Kidney (tissue), 14 donors: ENCODE results near the gene MMP27. TPM values are rescaled to one million over a fixed set of nuclear protein-coding genes. Genes with fewer than 3 reads are reported as not detected.
"Not testable (repeated sequence)": the region's sequence is repeated elsewhere in the genome, so short reads cannot be mapped to it uniquely, and the experiment has no call there.

Source experiments
- DNase-seq, 5 donors: peaks; one replicate each; pipeline ENCODE4 v3.0.0-alpha.2; 2013 to 2020
- FAIRE-seq: peaks from 2 replicates; lab custom pipeline; 2012; peaks lifted over from hg19 to GRCh38; lab: Jason Lieb, UNC
- H3K27ac ChIP-seq, 2 donors: one replicate each; pipeline ENCODE4 v1.7.0; 2013; ENCODE audit warnings: low read depth in 2 of 2, low read length in 2 of 2, inconsistent platforms in 1 of 2
- H3K27me3 ChIP-seq: one replicate; pipeline ENCODE4 v1.7.1; 2013; ENCODE audit warnings: low read length, inconsistent platforms; ENCODE audit not compliant: control insufficient read depth, insufficient read depth
- H3K36me3 ChIP-seq, 3 donors: one replicate each; pipeline versions ENCODE4 v1.7.0 to v1.7.1; 2013; ENCODE audit warnings: low read length in 3 of 3, control low read depth in 1 of 3, inconsistent platforms in 1 of 3; ENCODE audit not compliant: insufficient read depth in 3 of 3, control insufficient read depth in 2 of 3
- H3K4me1 ChIP-seq, 3 donors: one replicate each; pipeline versions ENCODE4 v1.7.0 to v1.7.1; 2013; ENCODE audit warnings: low read length in 3 of 3, inconsistent platforms in 1 of 3, low read depth in 1 of 3; ENCODE audit not compliant: control insufficient read depth in 2 of 3, insufficient read depth in 2 of 3
- H3K4me3 ChIP-seq, 3 donors: one replicate each; pipeline versions ENCODE4 v1.7.0 to v1.8.1; 2013; ENCODE audit warnings: low read length in 3 of 3, control low read depth in 1 of 3, inconsistent platforms in 1 of 3
- H3K9ac ChIP-seq, 3 donors: one replicate each; pipeline versions ENCODE4 v1.7.0 to v1.7.1; 2013; ENCODE audit warnings: low read length in 3 of 3, control low read depth in 1 of 3, inconsistent platforms in 1 of 3
- H3K9me3 ChIP-seq, 3 donors: one replicate each; pipeline versions ENCODE4 v1.7.0 to v1.7.1; 2013; ENCODE audit warnings: low read length in 3 of 3, control low read depth in 1 of 3, inconsistent platforms in 1 of 3; ENCODE audit not compliant: control insufficient read depth in 2 of 3, insufficient read depth in 1 of 3
- intact Hi-C: fragments of 100-400 bp; cut with DNase I; formaldehyde crosslinking; loops from one replicate; pipeline ENCODE4 v1.11.1; 2022
- polyA plus RNA-seq: library from polyadenylated mRNA; stranded (reverse); fragments of 350-450 nt; fragmentation: Illumina TruSeq; extraction: RNeasy Lipid Tissue Mini Kit (QIAGEN cat#74804); gene quantifications from one replicate; pipeline ENCODE4 v1.2.3, GENCODE V29; 2014; ENCODE audit warnings: low read depth, low replicate concordance; ENCODE audit not compliant: insufficient read depth
- total RNA-seq: library from RNA; stranded (reverse); fragmentation: NEBNext Ultra II Directional; extraction: Animal tissue kit (Norgen Biotek cat#: 25700); gene quantifications from one replicate; pipeline ENCODE4 v1.2.1, GENCODE V29; 2021
- TF ChIP-seq, protein P1 (sequence below): IDR thresholded peaks from 3 replicates; pipeline ENCODE4 v1.5.1; 2012; ENCODE audit warnings: mild to moderate bottlenecking, moderate library complexity, borderline replicate concordance; ENCODE audit not compliant: insufficient read depth; ENCODE audit errors: extremely low read depth
- donor health status: control.
- donor health status: control.
- donor health status: control.
- donor health status: control.
- donor health status: control.
- donor health status: DM: yes; HTN: yes; CAD: no.
- donor health status: Normal renal cell carcinoma (clear cell type).

MMP27 gene
- total and polyA plus RNA-seq, 2 donors from 2014 or later: not detected

DNA sequence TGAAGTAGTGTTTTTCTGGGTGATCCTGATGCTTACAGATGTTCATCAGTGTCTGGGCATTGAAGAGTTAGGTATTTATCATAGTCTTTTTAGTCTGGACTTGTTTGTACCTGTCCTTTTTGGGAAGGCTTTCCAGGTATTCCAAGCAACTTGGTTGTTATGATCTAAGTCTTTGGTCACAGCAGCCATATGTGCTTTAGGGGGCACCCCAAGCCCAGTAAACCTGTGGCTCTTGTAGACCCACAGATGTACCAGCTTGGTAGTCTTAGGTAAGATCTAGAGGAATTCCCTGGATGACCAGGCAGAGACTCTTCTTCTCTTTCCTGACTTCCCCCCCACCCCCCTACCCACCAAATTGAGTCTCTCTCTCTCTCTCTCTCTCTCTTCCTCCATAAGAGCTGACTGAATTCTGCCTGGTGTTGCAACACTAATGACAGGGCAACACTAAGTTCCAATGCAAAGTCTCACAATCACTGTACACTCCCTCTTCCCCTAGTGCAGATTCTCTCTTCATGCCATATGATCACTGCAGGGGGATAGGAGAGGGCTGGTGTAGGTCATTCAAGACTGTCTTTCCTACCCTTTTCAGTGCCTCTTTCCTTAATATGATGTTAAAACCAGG is 43.6 kb upstream of the MMP27 start:
- Histone ChIP-seq H3K27ac (no peak overlapping the region), H3K9me3 (no peaks in the 10 kb centered on the region), H3K4me3 (no peak overlapping the region), H3K9ac (no peak overlapping the region), H3K27me3 (no peaks in the 10 kb centered on the region), H3K36me3 (no peaks in the 10 kb centered on the region), H3K4me1 (no peaks in the 10 kb centered on the region)
- intact Hi-C loops: no loop called here
- TF ChIP-seq, protein P1, sequence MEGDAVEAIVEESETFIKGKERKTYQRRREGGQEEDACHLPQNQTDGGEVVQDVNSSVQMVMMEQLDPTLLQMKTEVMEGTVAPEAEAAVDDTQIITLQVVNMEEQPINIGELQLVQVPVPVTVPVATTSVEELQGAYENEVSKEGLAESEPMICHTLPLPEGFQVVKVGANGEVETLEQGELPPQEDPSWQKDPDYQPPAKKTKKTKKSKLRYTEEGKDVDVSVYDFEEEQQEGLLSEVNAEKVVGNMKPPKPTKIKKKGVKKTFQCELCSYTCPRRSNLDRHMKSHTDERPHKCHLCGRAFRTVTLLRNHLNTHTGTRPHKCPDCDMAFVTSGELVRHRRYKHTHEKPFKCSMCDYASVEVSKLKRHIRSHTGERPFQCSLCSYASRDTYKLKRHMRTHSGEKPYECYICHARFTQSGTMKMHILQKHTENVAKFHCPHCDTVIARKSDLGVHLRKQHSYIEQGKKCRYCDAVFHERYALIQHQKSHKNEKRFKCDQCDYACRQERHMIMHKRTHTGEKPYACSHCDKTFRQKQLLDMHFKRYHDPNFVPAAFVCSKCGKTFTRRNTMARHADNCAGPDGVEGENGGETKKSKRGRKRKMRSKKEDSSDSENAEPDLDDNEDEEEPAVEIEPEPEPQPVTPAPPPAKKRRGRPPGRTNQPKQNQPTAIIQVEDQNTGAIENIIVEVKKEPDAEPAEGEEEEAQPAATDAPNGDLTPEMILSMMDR: no peak
- DNase-seq (no peak), FAIRE-seq (no peak)

DNA sequence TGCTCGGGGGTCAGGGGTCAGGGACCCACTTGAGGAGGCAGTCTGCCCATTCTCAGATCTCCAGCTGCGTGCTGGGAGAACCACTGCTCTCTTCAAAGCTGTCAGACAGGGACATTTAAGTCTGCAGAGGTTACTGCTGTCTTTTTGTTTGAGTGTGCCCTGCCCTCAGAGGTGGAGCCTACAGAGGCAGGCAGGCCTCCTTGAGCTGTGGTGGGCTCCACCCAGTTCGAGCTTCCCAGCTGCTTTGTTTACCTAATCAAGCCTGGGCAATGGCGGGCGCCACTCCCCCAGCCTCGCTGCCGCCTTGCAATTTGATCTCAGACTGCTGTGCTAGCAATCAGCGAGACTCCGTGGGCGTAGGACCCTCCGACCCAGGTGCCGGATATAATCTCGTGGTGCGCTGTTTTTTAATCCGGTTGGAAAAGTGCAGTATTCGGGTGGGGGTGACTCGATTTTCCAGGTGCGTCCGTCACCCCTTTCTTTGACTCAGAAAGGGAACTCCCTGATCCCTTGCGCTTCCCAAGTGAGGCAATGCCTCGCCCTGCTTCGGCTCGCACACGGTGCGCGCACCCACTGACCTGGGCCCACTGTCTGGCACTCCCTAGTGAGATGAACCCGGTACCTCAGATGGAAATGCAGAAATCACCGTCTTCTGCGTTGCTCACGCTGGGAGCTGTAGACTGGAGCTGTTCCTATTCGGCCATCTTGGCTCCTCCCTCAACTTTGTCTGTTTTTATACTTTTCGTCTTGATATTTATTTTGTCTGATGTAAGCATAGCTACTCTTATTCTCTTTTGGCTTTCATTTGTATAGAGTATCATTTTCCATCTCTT is 41.4 kb upstream of the MMP27 start:
- H3K4me1 ChIP-seq, H3K9ac ChIP-seq, H3K9me3 ChIP-seq, intact Hi-C loops, H3K36me3 ChIP-seq, H3K27ac ChIP-seq, H3K4me3 ChIP-seq, FAIRE-seq, H3K27me3 ChIP-seq: not testable (repeated sequence)
- DNase-seq: peak in 1 of 5 donors; percentile 23

DNA sequence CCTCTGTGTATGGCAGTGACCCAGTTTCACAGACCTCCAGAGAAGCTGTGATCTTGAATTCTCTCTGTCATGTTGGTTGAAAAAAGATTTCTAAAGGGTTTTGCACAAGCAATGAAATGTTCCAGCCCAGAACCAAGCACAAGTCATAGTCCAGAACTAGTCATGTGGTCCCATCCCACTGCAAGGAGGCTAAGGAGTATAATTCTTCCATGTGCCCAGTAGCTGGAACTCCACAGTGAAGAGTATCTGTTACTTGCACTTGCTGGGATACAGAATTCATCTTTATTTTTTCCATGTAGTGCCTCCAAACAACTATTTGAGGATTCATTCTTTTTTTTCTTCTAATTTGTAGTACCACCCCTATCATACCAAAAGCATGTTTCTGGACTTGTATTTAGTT is 29.1 kb upstream of the MMP27 start:
- TF ChIP-seq, protein P1: no peak
- DNase-seq (no peak), FAIRE-seq (no peak)
- Histone ChIP-seq H3K9ac (no peak overlapping the region), H3K4me3 (no peak overlapping the region), H3K27ac (no peak overlapping the region), H3K9me3 (no peaks in the 10 kb centered on the region), H3K4me1 (no peaks in the 10 kb centered on the region), H3K36me3 (no peaks in the 10 kb centered on the region), H3K27me3 (no peaks in the 10 kb centered on the region)
- intact Hi-C loops: no loop called here

DNA sequence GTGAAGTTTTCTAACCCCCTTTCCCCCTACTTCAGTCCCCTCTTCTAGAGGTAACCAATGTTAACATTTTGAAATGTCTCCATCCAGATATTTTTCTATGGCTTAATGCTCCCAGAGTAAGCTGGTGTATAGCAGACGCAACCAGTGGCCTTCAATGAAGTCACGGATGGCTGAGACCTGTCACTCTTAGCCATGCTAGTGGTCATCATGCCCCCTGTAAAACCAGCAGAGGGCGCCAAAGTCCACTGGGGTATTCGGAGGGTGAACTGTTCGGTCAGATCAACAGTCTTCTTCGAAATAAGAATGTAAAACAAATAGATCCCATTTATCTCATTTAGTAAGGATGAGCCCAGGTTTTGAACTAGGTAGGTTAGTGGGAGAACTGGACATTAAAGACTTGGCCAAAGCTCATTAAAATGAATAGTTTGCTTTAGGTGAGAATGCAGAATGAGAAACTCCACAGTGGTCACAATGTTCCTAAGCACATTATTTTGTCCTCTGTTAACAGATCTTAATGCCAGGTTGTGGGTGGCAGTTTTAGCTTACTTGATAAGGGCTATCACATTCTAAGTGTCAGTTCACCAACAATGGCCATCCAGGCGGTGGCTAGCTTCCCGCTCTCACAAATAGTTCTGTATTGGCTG is 27.8 kb upstream of the MMP27 start:
- Histone ChIP-seq H3K9me3 (no peaks in the 10 kb centered on the region), H3K4me1 (no peaks in the 10 kb centered on the region), H3K4me3 (no peak overlapping the region), H3K27me3 (no peaks in the 10 kb centered on the region), H3K27ac (no peak overlapping the region), H3K36me3 (no peaks in the 10 kb centered on the region), H3K9ac (no peak overlapping the region)
- intact Hi-C loops: no loop called here
- DNase-seq: peak in 4 of 5 donors; percentile 9 to 32 (median 20)
- TF ChIP-seq, protein P1: peak; percentile 50
- no peak for FAIRE-seq

DNA sequence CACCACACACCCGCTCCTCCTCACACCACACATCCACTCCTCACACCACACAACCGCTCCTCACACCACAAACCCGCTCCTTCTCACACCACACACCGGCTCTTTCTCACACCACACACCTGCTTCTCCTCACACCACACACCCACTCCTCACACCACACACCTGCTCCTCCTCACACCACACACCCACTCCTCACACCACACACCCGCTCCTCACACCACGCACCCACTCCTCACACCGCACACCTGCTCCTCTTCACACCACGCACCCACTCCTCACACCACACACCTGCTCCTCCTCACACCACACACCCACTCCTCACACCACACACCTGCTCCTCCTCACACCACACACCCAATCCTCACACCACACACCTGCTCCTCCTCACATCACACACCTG is 25.4 kb upstream of the MMP27 start:
- H3K27ac ChIP-seq, DNase-seq, H3K27me3 ChIP-seq, intact Hi-C loops, FAIRE-seq, H3K9ac ChIP-seq, H3K36me3 ChIP-seq, H3K9me3 ChIP-seq, H3K4me1 ChIP-seq, H3K4me3 ChIP-seq: not testable (repeated sequence)
